GM19025 (cell line): ENCODE data around the gene SEMA3G.

Source experiments
- ATAC-seq: cut with Tn5 transposase; IDR thresholded peaks from one replicate; pipeline ENCODE4 v1.9.1; 2021; ENCODE audit warnings: mild to moderate bottlenecking, low read depth, moderate library complexity; ENCODE audit not compliant: unreplicated experiment

SEMA3G gene

GRCh38 chr3:52440249-52440551 is 4.7 kb downstream of the SEMA3G start:
- ATAC-seq: no peak

GRCh38 chr3:52439426-52440248 is 5.3 kb downstream of the SEMA3G start:
- ATAC-seq: no peak

- no peak for ATAC-seq
Observed at GRCh38 chr3:52438579-52439425, 6.1 kb downstream of the SEMA3G start.

GRCh38 chr3:52438104-52438376 is 6.9 kb downstream of the SEMA3G start:
- no peak for ATAC-seq

GRCh38 chr3:52437326-52438103 is 7.4 kb downstream of the SEMA3G start:
- no peak for ATAC-seq

- no peak for ATAC-seq
Observed at GRCh38 chr3:52436500-52437149, 8.3 kb downstream of the SEMA3G start.

GRCh38 chr3:52435246-52436101 is 9.4 kb downstream of the SEMA3G start:
- no peak for ATAC-seq

- no peak for ATAC-seq
Observed at GRCh38 chr3:52434491-52435115, 10.3 kb downstream of the SEMA3G start.

GRCh38 chr3:52433996-52434479 is 10.9 kb downstream of the SEMA3G start:
- ATAC-seq: no peak

- ATAC-seq: no peak
Observed at GRCh38 chr3:52433328-52433995, 11.4 kb downstream of the SEMA3G start.

GRCh38 chr3:52432691-52433141 is 12.2 kb downstream of the SEMA3G start:
- no peak for ATAC-seq

GRCh38 chr3:52432225-52432624 is 12.7 kb downstream of the SEMA3G start:
- ATAC-seq: no peak

GRCh38 chr3:52431459-52432223 is 13.3 kb downstream of the SEMA3G start:
- no peak for ATAC-seq

GRCh38 chr3:52430416-52430810 is 14.5 kb downstream of the SEMA3G start:
- ATAC-seq: no peak

- no peak for ATAC-seq
Observed at GRCh38 chr3:52429779-52430415, 15.0 kb downstream of the SEMA3G start.

GRCh38 chr3:52429031-52429430 is 15.9 kb downstream of the SEMA3G start:
- ATAC-seq: no peak
